NCI-H748 (cell line): ENCODE results near the gene UTP4.

Source experiments
- DNase-seq: peaks from one replicate; lab custom pipeline; 2025; ENCODE audit not compliant: unreplicated experiment; lab: John Stamatoyannopoulos, UW

The UTP4 gene

GRCh38 chr16:69169607-69170352 lies 37.3 kb downstream of the UTP4 start:
- no peak for DNase-seq

DNA sequence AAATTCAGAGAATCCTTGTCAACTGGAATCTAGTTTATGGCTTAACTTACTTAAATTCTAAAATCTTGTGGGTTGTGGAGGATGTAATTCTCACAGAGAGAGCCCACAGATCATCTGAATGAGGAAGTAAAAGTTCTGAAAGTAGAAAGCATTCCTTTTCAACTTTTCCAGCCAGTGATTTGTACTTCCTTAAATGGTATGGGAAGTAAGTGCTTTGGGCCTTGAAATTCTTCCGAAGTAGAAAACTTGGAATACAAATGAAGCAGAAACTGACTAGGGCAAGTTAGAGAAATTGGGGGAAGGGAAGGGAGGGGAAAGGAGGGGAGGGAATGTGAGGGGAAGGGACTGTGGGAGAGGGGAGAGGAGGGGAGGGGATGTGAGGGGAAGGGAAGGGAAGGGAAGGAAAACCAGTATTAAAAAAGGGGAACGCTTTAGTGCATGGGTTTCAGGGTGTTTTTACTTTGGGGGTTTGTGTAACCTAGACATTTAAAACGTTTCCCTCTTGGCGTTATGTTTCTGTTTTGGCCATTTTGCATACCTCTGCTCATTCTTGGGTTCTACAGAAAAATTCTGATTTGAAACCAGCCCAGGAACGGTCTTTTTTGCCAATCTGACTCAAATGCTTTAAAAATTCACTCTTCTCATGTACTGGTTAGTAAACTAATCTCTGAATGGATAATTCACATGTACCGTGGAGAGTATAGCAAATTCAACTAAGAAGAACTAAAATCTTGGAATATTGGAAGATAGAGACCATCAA lies 39.1 kb downstream of the UTP4 start:
- DNase-seq, result no peak

DNA sequence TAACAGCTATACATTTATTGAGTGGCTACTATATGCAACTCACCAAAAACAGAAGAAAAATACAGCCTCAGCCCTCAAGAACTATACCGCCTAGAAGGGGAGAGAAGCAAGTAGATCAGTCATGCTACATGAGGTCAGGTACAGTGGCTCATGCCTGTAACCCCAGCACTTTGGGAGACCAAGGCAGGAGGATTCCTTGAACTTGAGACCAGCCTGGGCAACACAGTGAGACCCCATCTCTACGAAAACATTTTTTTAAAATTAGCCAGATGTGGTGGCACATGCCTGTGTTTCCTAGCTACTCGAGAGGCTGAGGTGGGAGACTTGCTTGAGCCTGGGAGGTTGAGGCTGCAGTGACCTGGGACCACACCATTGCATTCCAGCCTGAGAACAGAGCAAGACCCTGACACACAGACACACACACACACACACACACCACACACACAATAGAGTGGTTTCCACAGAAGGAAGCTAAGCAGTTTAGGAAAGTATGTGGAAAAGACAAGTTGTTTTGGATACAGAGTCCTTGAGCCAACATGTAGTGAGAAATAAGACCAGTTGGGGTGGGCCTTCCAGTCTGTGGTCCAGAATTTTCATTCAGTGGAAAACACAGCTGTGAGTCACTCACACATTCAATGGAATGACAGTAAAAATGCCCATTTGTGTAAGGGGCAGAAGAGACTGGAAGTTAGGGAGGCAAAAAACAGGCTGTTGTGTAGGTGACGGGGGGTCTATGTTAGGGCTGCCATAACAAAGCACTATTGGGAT lies 43.8 kb downstream of the UTP4 start:
- no peak for DNase-seq

DNA sequence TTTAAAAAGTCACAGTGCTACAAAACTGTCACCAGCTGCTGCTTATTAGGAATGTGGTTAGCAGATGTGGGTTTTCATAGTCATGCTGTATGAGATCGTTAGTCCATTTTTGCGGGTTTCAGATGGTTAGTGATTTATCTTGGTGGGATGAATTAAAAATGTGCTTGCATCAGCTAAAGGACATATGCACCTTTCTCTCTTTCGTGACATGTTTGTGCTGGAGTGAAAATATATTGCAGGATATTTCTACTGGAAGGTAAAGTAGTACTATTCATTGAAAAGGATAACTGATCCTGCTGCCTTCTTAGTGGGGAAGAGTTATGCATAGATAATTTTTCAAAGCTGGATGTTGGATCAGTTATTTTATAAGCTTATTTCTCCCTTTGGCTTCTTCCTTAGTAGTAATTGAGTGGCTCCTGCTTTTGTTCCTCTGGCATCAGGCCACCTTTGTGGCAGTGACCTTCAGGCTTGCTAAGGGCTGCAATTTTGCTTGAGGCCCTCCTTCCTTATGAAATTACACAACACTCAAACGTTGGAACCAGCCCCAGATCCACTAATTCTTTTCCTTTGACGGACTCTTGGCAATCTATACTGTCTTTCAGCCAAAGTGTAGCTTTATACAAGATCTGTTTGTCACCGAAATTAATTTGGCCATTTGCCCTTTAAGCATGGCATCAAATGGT lies 47.0 kb downstream of the UTP4 start:
- no peak for DNase-seq

GRCh38 chr16:69180011-69180338 lies 47.5 kb downstream of the UTP4 start:
- no peak for DNase-seq

DNA sequence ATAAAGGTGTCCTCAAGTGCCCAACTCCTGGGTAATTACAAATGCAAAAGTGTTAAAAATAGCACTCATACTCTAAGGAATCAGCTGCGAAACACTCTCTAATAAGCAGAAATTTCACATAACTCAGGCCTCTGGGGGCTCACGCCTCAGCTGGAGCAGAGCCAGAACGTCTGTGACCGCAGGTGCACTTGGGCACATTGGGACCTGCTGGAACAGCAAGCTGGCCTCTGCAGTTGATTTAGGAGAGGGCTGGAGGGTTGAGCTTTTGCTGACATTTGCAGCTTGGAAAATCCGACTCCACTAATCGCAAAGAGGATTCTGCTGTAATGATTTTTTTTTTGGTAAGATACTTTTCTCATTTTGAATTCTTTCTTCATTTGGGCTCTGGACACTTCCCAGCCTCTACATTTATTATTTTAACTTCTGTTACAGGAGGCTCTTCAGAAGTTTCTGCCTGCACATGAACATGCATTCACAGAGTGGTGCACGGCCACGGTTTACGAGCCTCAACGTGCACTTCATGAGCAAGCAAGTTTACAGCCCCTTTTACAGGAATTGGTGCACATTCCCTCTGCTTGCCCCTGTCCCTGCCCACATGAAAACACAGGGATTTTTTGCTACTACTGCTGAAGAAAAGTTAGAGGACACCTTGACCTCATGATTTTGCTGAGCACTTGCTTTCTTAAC lies 50.4 kb downstream of the UTP4 start:
- DNase-seq, result no peak

DNA sequence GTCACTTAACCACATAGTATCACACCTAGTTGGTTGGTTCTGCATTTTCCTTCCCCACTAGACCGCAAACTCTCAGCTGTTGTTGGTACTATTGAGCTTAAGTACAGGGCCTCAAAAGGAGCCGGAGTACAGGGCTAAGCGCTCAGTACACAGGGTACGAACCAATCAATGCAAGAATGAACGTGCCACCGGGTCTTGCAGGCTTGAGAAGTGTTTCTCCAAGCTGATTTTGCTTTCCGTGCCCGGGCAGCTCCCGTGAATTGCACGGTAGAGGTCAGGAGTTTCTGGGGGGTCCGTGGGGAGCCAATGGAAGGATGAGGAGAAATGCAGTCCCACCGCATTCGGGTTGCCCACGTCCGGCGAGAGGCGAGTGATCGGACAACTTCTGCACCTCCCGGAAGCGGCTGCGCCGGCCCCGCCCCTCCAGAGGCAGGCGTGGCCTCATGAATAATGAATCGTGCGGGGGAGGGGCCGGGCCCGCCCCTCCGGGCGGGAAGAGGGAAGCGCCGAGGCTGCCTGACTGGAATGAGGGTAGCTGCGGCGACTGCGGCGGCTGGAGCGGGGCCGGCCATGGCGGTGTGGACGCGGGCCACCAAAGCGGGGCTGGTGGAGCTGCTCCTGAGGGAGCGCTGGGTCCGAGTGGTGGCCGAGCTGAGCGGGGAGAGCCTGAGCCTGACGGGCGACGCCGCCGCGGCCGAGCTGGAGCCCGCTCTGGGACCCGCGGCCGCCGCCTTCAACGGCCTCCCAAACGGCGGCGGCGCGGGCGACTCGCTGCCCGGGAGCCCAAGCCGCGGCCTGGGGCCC lies 54.4 kb downstream of the UTP4 start, which contains the start of gene SNTB2:
TSS of gene SNTB2 (plus strand) at position 523 of the 804 bp plus-strand sequence. CDS start at position 526, 3 bp downstream.
- peak; percentile 88 for DNase-seq

DNA sequence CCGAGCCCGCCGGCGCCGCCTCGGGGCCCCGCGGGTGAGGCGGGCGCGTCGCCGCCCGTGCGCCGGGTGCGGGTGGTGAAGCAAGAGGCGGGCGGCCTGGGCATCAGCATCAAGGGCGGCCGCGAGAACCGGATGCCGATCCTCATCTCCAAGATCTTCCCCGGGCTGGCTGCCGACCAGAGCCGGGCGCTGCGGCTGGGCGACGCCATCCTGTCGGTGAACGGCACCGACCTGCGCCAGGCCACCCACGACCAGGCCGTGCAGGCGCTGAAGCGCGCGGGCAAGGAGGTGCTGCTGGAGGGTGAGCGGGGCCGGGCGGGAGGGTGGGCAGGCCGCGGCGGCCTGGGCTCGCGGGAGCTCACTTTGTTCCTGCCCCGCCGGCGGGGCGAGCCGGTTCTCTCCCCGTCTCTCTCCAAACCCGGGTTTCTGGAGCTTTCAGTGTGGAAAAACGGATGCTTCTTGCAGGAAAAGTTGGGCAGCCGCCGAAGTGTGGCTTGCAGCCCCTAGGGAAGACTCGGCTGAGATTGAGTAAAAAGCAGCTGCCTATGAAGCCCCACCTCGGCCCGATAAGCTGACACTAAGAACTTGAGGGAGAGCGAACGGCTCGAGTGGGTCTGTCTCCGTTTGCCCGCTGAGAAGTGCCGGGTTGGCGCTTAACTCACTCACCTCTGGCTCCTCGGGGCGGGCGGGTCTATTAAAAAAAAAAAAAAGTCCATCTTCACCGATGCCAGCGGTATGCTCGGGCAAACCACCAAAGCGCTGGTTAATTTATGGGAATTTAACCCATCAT lies 55.2 kb downstream of the UTP4 start:
- peak; percentile 63 for DNase-seq

GRCh38 chr16:69188236-69188549 lies 55.7 kb downstream of the UTP4 start:
- peak; percentile 43 for DNase-seq

DNA sequence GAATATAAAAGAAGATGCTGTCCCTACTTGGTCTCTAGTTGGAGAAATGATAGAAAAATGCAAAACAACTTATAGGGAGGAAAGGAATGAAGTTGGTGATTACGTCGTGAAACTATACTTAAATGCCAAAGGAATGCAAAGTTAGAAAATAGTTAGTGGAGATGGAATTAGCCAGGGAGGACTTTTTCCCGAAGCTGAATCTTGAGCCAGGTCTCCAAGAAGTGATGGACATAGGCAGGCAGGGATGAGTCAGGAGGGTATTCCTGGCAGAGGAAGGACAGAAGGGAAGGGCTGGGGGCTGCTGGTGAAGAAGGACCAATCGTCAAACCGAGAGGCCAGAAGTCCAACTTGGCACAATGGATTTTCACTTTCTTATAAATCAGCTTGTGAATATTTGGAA lies 56.3 kb downstream of the UTP4 start:
- DNase-seq, result no peak

- no peak for DNase-seq
These were observed 57.7 kb downstream of the UTP4 start for GRCh38 chr16:69190046-69190588.

- no peak for DNase-seq
These were observed 58.1 kb downstream of the UTP4 start for GRCh38 chr16:69190598-69190997.

DNA sequence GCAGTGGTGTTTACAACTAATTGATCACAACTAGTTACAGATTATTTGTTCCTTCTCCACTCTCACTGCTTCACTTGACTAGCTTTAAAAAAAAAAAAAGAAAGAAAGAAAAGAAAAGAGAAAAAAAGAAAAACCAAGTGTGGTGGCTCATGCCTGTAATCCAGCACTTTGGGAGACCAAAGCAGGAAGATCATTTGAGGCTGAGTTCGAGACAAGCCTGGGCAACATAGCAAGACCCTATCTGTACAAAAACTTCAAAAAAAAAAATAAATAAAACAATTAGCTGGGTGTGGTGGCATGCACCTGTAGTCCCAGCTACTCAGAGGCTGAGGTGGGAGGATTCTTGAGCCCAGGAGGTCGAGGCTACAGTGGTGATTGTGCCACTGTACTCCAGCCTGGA lies 58.7 kb downstream of the UTP4 start:
- no peak for DNase-seq

DNA sequence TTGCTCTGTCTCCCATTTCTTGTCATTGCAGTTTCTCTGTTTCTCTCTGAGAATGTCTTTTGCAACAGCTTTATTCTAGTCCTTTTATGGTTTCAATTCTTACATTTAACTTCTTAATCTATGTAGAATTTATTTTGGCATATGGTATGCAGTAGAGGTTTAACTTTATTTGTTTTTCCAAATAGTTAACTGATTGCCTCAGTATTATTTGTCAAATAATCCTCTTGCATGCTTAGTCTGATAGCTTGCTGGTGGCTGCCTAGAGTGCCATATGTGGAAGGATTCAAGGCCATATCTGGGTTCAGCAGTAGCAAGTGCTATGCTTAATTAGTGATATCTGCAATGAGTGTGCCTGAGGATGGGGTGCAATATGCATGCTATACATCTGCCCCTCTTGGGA lies 61.4 kb downstream of the UTP4 start:
- no peak for DNase-seq

- no peak for DNase-seq
These were observed 62.0 kb downstream of the UTP4 start for GRCh38 chr16:69194488-69194887.

DNA sequence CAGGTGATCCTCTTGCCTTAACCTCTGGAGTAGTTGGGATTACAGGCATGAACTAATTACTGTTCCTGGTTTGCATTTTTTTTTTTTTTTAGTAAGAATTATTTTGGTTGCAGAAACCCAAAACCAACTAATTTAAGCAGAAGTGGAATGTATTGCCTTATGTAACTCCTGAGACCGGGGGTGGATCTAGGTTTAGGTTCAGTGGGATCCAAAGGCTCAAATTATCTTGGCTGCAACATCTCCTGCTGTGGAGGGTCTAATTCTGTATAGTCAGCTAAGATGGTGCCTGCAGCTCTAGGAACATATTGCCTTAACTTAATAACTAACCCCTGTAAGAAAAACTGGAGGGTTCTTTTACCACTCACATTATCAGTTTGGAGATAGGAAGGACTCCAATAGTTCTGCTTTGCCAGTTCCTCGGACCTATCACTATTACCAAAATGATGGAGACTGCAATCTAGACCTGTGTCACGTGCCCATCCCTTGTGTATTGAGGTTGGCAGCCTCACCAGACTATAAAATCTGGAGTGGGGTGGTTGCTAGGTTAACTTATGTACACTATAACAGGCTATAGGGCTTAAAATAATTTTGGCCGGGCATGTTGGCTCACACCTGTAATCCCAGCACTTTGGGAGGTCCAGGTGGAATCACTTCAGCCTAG lies 63.0 kb downstream of the UTP4 start:
- DNase-seq, result no peak

DNA sequence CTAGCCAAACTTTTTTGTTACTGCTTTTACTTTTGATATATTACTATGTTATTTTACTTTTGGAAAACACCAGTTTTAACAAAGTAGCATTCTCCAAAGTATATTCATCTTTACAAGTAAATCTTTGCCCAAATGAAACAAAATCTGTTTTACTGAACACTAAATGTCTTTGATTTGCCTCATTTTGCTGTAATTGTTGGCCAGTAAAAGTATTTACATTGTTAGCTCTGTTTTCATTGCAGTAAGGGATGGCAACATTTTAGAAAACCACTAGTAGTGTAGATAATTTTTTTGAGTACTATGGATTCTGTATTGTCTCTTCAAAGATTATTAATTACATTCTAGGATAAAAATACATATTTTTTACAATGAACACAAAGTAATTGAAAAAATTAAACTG lies 65.1 kb downstream of the UTP4 start:
- no peak for DNase-seq

DNA sequence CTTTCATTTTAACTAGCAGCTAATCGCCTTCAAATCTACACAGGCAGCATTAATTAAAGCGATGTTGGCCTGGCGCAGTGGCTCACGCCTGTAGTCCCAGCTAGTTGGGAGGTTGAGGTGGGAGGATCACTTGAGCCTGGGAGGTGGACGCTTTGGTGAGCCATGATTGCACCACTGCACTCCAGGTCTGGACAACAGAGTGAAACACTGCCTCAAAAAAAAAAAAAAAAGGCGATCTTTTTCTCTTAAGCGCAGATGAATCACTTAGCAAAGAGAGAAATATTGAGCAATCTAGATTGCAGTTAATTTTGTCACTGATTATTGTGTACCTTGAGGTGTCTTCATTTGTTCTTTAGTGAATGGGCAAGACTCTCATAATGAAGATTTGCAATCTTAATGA lies 66.9 kb downstream of the UTP4 start:
- DNase-seq, result no peak
